Pancreas (tissue), 10 donors: ENCODE measurements around the gene COL4A1. TPM values are rescaled to one million over a fixed set of nuclear protein-coding genes. Genes with fewer than 3 reads are reported as not detected.

Source experiments
- ATAC-seq, 4 donors: fragments of 200-7000 bp; cut with Tn5 transposase; one replicate each; pipeline versions ENCODE4 v1.8.0 to v1.9.1; 2020; ENCODE audit warnings: mild to moderate bottlenecking in 4 of 4, moderate library complexity in 4 of 4
- DNase-seq, 6 donors: peaks; one replicate each; pipeline ENCODE4 v3.0.0-alpha.2; 2020
- FAIRE-seq: peaks from 2 replicates; lab custom pipeline; 2012; peaks lifted over from hg19 to GRCh38; lab: Jason Lieb, UNC
- H3K27ac ChIP-seq, 4 donors: fragments of 200-600 bp; sonication (generic); 1 replicate in 3 of 4; 2 replicates in 1 of 4; pipeline versions ENCODE4 v1.5.0 to v1.8.0; 2020
- H3K27me3 ChIP-seq, 4 donors: fragments of 200-600 bp; one replicate each; pipeline ENCODE4 v1.8.0; 2021
- H3K36me3 ChIP-seq, 3 donors: fragments of 200-600 bp; sonication (generic) in 1 of 3; one replicate each; pipeline versions ENCODE4 v1.5.0 to v1.8.0; 2020 to 2021
- H3K4me1 ChIP-seq, 3 donors: fragments of 200-600 bp; one replicate each; pipeline ENCODE4 v1.8.0; 2021
- H3K4me3 ChIP-seq, 4 donors: fragments of 200-600 bp; sonication (generic) in 2 of 4; one replicate each; pipeline versions ENCODE4 v1.5.0 to v1.8.0; 2020 to 2021
- H3K9me3 ChIP-seq, 4 donors: fragments of 200-600 bp; one replicate each; pipeline ENCODE4 v1.8.0; 2021
- CTCF ChIP-seq, 4 donors: fragments of 200-600 bp; sonication (generic) in 3 of 4; IDR thresholded peaks; one replicate each; pipeline versions ENCODE4 v1.5.0 to v1.8.0; 2021; ENCODE audit warnings: antibody characterized with exemption in 4 of 4
- WGBS, 2 donors: extraction: QIAGEN DNeasy Blood & Tissue Kit; methylation state at CpG; one replicate each; pipeline ENCODE4 v1.1.7; 2013; 5-methylcytosine and 5-hydroxymethylcytosine counted together
- intact Hi-C, 3 donors: fragments of 100-400 bp; cut with DNase I; formaldehyde crosslinking; loops; one replicate each; pipeline versions ENCODE4 v1.11.1 to v1.14.2; 2022
- polyA plus RNA-seq, 2 donors: library from polyadenylated mRNA; stranded (reverse); fragments of 200-250 nt; gene quantifications; one replicate each; pipeline ENCODE4 v1.2.3, GENCODE V29; 2013
- total RNA-seq, 6 donors: library from RNA; stranded (reverse); fragmentation: NEBNext Ultra II Directional in 4 of 6; extraction: Animal tissue kit (Norgen Biotek cat#: 25700) in 4 of 6; gene quantifications; one replicate each; pipeline versions ENCODE4 v1.2.1 to v1.2.4, GENCODE V29; 2021 to 2023
- donor health status: healthy with polysubstance abuse.
- donor health status: DM: no; HTN: no; CAD: no; lungs with moderate emphysema.
- donor health status: DM: no; HTN: no; CAD: no.
- donor health status: control.
- donor health status: control.
- donor health status: Bipolar disorder and iron deficiency.
- donor health status: DM: yes; HTN: yes; CAD: no.
- donor health status: DM: no; HTN: no; CAD: no.
- donor health status: DM: no; HTN: no; CAD: no.
- donor health status: DM: yes; HTN: yes; CAD: no.

COL4A1 gene
- total and polyA plus RNA-seq, 8 donors, result 20.7 to 167 (median 35.6) TPM

GRCh38 chr13:110124201-110124940 lies 182.6 kb downstream of the COL4A1 start:
- ATAC-seq (no peak), FAIRE-seq (no peak), DNase-seq (no peak)
- no peaks in the 10 kb centered on the region for H3K9me3 ChIP-seq
- WGBS, 2 donors, result 74 to 75% methylated on average over 14 of the region's 14 CpGs
- intact Hi-C loops, result no loop called here
- H3K4me3 ChIP-seq, result no peak overlapping the region
- H3K27me3 ChIP-seq, result peaks cover 0 to 8% (median 0%) of the 10 kb centered on the region in 4 donors
- no peak overlapping the region for H3K27ac ChIP-seq
- H3K36me3 ChIP-seq, result no peaks in the 10 kb centered on the region
- H3K4me1 ChIP-seq, result peaks cover 0 to 6% (median 0%) of the 10 kb centered on the region in 3 donors
- no peak for TF ChIP-seq CTCF (IDR thresholded peaks at IDR 0.05)

GRCh38 chr13:110123041-110123809 lies 183.7 kb downstream of the COL4A1 start:
- Histone ChIP-seq H3K27ac (no peak overlapping the region), H3K27me3 (peaks cover 0 to 13% (median 0%) of the 10 kb centered on the region in 4 donors), H3K4me1 (peaks cover 0 to 6% (median 0%) of the 10 kb centered on the region in 3 donors), H3K4me3 (no peak overlapping the region), H3K36me3 (no peaks in the 10 kb centered on the region), H3K9me3 (no peaks in the 10 kb centered on the region)
- FAIRE-seq (no peak), DNase-seq (no peak), ATAC-seq (no peak)
- no peak for TF ChIP-seq CTCF (IDR thresholded peaks at IDR 0.05)
- intact Hi-C loops, result no loop called here
- 61 to 73% methylated on average over 19 of the region's 19 CpGs for WGBS, 2 donors

- Histone ChIP-seq H3K4me3 (no peak overlapping the region), H3K27ac (no peak overlapping the region), H3K36me3 (no peaks in the 10 kb centered on the region), H3K27me3 (peaks cover 0 to 13% (median 0%) of the 10 kb centered on the region in 4 donors), H3K9me3 (no peaks in the 10 kb centered on the region), H3K4me1 (peaks cover 0 to 5% (median 0%) of the 10 kb centered on the region in 3 donors)
- DNase-seq (no peak), FAIRE-seq (no peak), ATAC-seq (no peak)
- no peak for TF ChIP-seq CTCF (IDR thresholded peaks at IDR 0.05)
- WGBS, 2 donors, result 44 to 50% methylated on average over 6 of the region's 6 CpGs
- intact Hi-C loops, result no loop called here
These were observed 185.4 kb downstream of the COL4A1 start for GRCh38 chr13:110121422-110122083.

GRCh38 chr13:110119935-110120905 lies 186.7 kb downstream of the COL4A1 start:
- no peak for FAIRE-seq
- intact Hi-C loops, result no loop called here

More at GRCh38 chr13:110119935-110120905, 186.7 kb downstream of the COL4A1 start:
- Histone ChIP-seq H3K9me3 (no peaks in the 10 kb centered on the region), H3K27ac (no peak overlapping the region), H3K4me1 (no peaks in the 10 kb centered on the region), H3K36me3 (no peaks in the 10 kb centered on the region), H3K27me3 (peaks cover 0 to 13% (median 0%) of the 10 kb centered on the region in 4 donors), H3K4me3 (no peak overlapping the region)
- TF ChIP-seq CTCF (IDR thresholded peaks at IDR 0.05), result no peak
- DNase-seq (no peak), ATAC-seq (no peak)
- WGBS, 2 donors, result 56 to 70% methylated on average over 18 of the region's 18 CpGs
